Mesenchymal stem cell (in vitro differentiated cells and primary cell): ENCODE data around the gene PTPRN2.

Experiments used
- DNase-seq: peaks from one replicate; pipeline ENCODE4 v3.0.0-alpha.2; 2013
- H2AFZ ChIP-seq: one replicate; pipeline ENCODE4 v1.6.1; 2013; ENCODE audit warnings: low read depth, mild to moderate bottlenecking, control low read depth, inconsistent platforms, low read length, moderate library complexity
- H2AK5ac ChIP-seq: 2 replicates; pipeline ENCODE4 v1.6.1; 2013; ENCODE audit warnings: low read length, moderate library complexity, mild to moderate bottlenecking, inconsistent platforms; ENCODE audit not compliant: severe bottlenecking
- H2BK120ac ChIP-seq: one replicate; pipeline ENCODE4 v1.6.1; 2013; ENCODE audit warnings: low read depth, mild to moderate bottlenecking, inconsistent platforms, low read length, moderate library complexity
- H2BK12ac ChIP-seq, 2 experiments: one replicate each; pipeline ENCODE4 v1.6.1; 2013; ENCODE audit warnings: inconsistent platforms in 2 of 2, low read length in 2 of 2, mild to moderate bottlenecking in 2 of 2, moderate library complexity in 2 of 2, control low read depth in 1 of 2
- H2BK15ac ChIP-seq: one replicate; pipeline ENCODE4 v1.6.1; 2013; ENCODE audit warnings: mild to moderate bottlenecking, low read depth, inconsistent platforms; ENCODE audit not compliant: poor library complexity, severe bottlenecking
- H2BK5ac ChIP-seq: 2 replicates; pipeline ENCODE4 v1.6.1; 2013; ENCODE audit warnings: low read depth, mild to moderate bottlenecking, low read length, control low read depth, inconsistent platforms; ENCODE audit not compliant: poor library complexity, severe bottlenecking
- H3K14ac ChIP-seq, 2 experiments: one replicate each; pipeline ENCODE4 v1.6.1; 2013; ENCODE audit warnings: inconsistent platforms in 2 of 2, low read length in 2 of 2, control low read depth in 1 of 2, mild to moderate bottlenecking in 1 of 2, moderate library complexity in 1 of 2
- H3K18ac ChIP-seq, 2 experiments: one replicate each; pipeline ENCODE4 v1.6.1; 2013; ENCODE audit warnings: inconsistent platforms in 2 of 2, low read length in 2 of 2, control low read depth in 1 of 2, low read depth in 1 of 2, mild to moderate bottlenecking in 1 of 2
- H3K23ac ChIP-seq, 2 experiments: one replicate each; pipeline ENCODE4 v1.6.1; 2013; ENCODE audit warnings: inconsistent platforms in 2 of 2, low read length in 2 of 2, mild to moderate bottlenecking in 2 of 2, moderate library complexity in 2 of 2, control low read depth in 1 of 2
- H3K27ac ChIP-seq: 2 replicates; pipeline ENCODE4 v1.5.1; 2013; ENCODE audit warnings: mild to moderate bottlenecking, moderate library complexity, low read length, control low read depth, inconsistent platforms; ENCODE audit not compliant: poor library complexity, severe bottlenecking
- H3K27me3 ChIP-seq, 2 experiments: 2 replicates each; pipeline versions ENCODE4 v1.6.1 to v1.7.0; 2013; ENCODE audit warnings: low read length in 2 of 2, mild to moderate bottlenecking in 2 of 2, moderate library complexity in 2 of 2, control low read depth in 1 of 2, inconsistent platforms in 1 of 2; ENCODE audit not compliant: control insufficient read depth in 1 of 2, insufficient read depth in 1 of 2
- H3K36me3 ChIP-seq, 2 experiments: 2 replicates each; pipeline versions ENCODE4 v1.6.1 to v1.7.0; 2013; ENCODE audit warnings: low read length in 2 of 2, control low read depth in 1 of 2, inconsistent platforms in 1 of 2, low read depth in 1 of 2, mild to moderate bottlenecking in 1 of 2; ENCODE audit not compliant: insufficient read depth in 2 of 2, control insufficient read depth in 1 of 2
- H3K4ac ChIP-seq, 2 experiments: one replicate each; pipeline ENCODE4 v1.6.1; 2013; ENCODE audit warnings: inconsistent platforms in 2 of 2, low read length in 2 of 2, mild to moderate bottlenecking in 2 of 2, moderate library complexity in 2 of 2, control low read depth in 1 of 2, low read depth in 1 of 2
- H3K4me1 ChIP-seq: 2 replicates; pipeline ENCODE4 v1.6.1; 2013; ENCODE audit warnings: low read depth, low read length, control low read depth; ENCODE audit not compliant: control insufficient read depth, insufficient read depth
- H3K4me2 ChIP-seq: 2 replicates; pipeline ENCODE4 v1.6.1; 2013; ENCODE audit warnings: low read length, mild to moderate bottlenecking, inconsistent platforms; ENCODE audit not compliant: poor library complexity, severe bottlenecking
- H3K4me3 ChIP-seq, 2 experiments: 2 replicates each; pipeline versions ENCODE4 v1.5.1 to v1.7.0; 2013; ENCODE audit warnings: low read length in 2 of 2, mild to moderate bottlenecking in 2 of 2, control low read depth in 1 of 2, low read depth in 1 of 2; ENCODE audit not compliant: insufficient read depth in 1 of 2
- H3K79me1 ChIP-seq: replicated peaks from 2 replicates; pipeline ENCODE4 v1.6.1; 2013; ENCODE audit warnings: mild to moderate bottlenecking, control low read depth, low read length, inconsistent platforms; ENCODE audit not compliant: poor library complexity, severe bottlenecking
- H3K9ac ChIP-seq: 2 replicates; pipeline ENCODE4 v1.7.0; 2013; ENCODE audit warnings: mild to moderate bottlenecking, low read length, moderate library complexity
- H3K9me3 ChIP-seq: 2 replicates; pipeline ENCODE4 v1.7.0; 2013; ENCODE audit warnings: mild to moderate bottlenecking, low read length; ENCODE audit not compliant: control insufficient read depth
- H4K8ac ChIP-seq: one replicate; pipeline ENCODE4 v1.6.1; 2013; ENCODE audit warnings: inconsistent platforms, mild to moderate bottlenecking, low read length, moderate library complexity
- H4K91ac ChIP-seq: one replicate; pipeline ENCODE4 v1.6.1; 2013; ENCODE audit warnings: mild to moderate bottlenecking, low read length, inconsistent platforms
- WGBS: methylation state at CpG from one replicate; pipeline ENCODE4 v1.1.7; 2013; ENCODE audit warnings: mixed read lengths; 5-methylcytosine and 5-hydroxymethylcytosine counted together

The PTPRN2 gene

GRCh38 chr7:158602905-158603772 lies 15.5 kb upstream of the PTPRN2 start:
- Histone ChIP-seq H2AK5ac (no peak overlapping the region), H3K18ac (no peak overlapping the region), H3K9ac (no peak overlapping the region), H2BK15ac (no peak overlapping the region), H3K4me2 (no peak overlapping the region), H2BK120ac (no peak overlapping the region), H3K4me3 (no peak overlapping the region), H3K4me1 (peaks cover 11% of the 10 kb centered on the region), H2BK5ac (no peak overlapping the region), H4K8ac (no peak overlapping the region), H3K27ac (no peak overlapping the region), H3K79me1 (no peaks in the 10 kb centered on the region), H4K91ac (no peak overlapping the region), H3K23ac (no peak overlapping the region), H2AFZ (no peak overlapping the region), H3K4ac (no peak overlapping the region), H3K9me3 (no peaks in the 10 kb centered on the region), H3K27me3 (no peaks in the 10 kb centered on the region), H2BK12ac (no peak overlapping the region), H3K14ac (no peak overlapping the region), H3K36me3 (peaks cover 0 to 8% of the 10 kb centered on the region in 2 experiments)
- WGBS, result 83% methylated on average over 21 of the region's 22 CpGs
- DNase-seq, result no peak

GRCh38 chr7:158602041-158602440 lies 14.4 kb upstream of the PTPRN2 start:
- no peak overlapping the region for H2BK5ac ChIP-seq
- WGBS, result over 99% methylated on average over 7 of the region's 7 CpGs
- H3K23ac ChIP-seq, result no peak overlapping the region
- no peak overlapping the region for H3K9ac ChIP-seq
- H3K36me3 ChIP-seq, result peaks cover 0 to 3% of the 10 kb centered on the region in 2 experiments
- no peaks in the 10 kb centered on the region for H3K79me1 ChIP-seq
- no peak for DNase-seq
- H4K91ac ChIP-seq, result peak overlapping the region; percentile 39
- H3K4me3 ChIP-seq, result no peak overlapping the region
- H2BK12ac ChIP-seq, result no peak overlapping the region
- no peaks in the 10 kb centered on the region for H3K27me3 ChIP-seq
- no peak overlapping the region for H2BK120ac ChIP-seq
- no peak overlapping the region for H2AFZ ChIP-seq
- no peak overlapping the region for H3K14ac ChIP-seq
- no peak overlapping the region for H3K4me2 ChIP-seq
- H3K18ac ChIP-seq, result no peak overlapping the region
- H3K9me3 ChIP-seq, result no peaks in the 10 kb centered on the region
- peaks cover 11% of the 10 kb centered on the region for H3K4me1 ChIP-seq
- H3K27ac ChIP-seq, result no peak overlapping the region
- H3K4ac ChIP-seq, result no peak overlapping the region
- no peak overlapping the region for H2AK5ac ChIP-seq
- no peak overlapping the region for H2BK15ac ChIP-seq
- H4K8ac ChIP-seq, result no peak overlapping the region

- no CpG with 5 or more reads among the region's 1 CpG for WGBS
- Histone ChIP-seq H2BK15ac (no peak overlapping the region), H2BK5ac (no peak overlapping the region), H3K79me1 (no peaks in the 10 kb centered on the region), H4K91ac (no peak overlapping the region), H4K8ac (no peak overlapping the region), H3K23ac (no peak overlapping the region), H3K27me3 (no peaks in the 10 kb centered on the region), H3K9ac (no peak overlapping the region), H3K4me2 (no peak overlapping the region), H3K4ac (no peak overlapping the region), H3K4me1 (peaks cover 11% of the 10 kb centered on the region), H3K9me3 (no peaks in the 10 kb centered on the region), H3K14ac (no peak overlapping the region), H3K27ac (no peak overlapping the region), H3K4me3 (no peak overlapping the region), H3K36me3 (no peaks in the 10 kb centered on the region), H3K18ac (no peak overlapping the region), H2AK5ac (no peak overlapping the region), H2BK12ac (no peak overlapping the region), H2BK120ac (no peak overlapping the region), H2AFZ (no peak overlapping the region)
- no peak for DNase-seq
These were observed 13.5 kb upstream of the PTPRN2 start for GRCh38 chr7:158601090-158601489.

GRCh38 chr7:158596745-158597144 lies 9.1 kb upstream of the PTPRN2 start:
- no peaks in the 10 kb centered on the region for H3K79me1 ChIP-seq
- H2BK15ac ChIP-seq, result no peak overlapping the region
- H3K4me2 ChIP-seq, result no peak overlapping the region

More at GRCh38 chr7:158596745-158597144, 9.1 kb upstream of the PTPRN2 start:
- Histone ChIP-seq H3K4ac (no peak overlapping the region), H2AFZ (no peak overlapping the region), H4K8ac (no peak overlapping the region), H2BK5ac (no peak overlapping the region), H2AK5ac (no peak overlapping the region), H2BK12ac (no peak overlapping the region), H3K27me3 (no peaks in the 10 kb centered on the region), H3K27ac (no peak overlapping the region), H3K36me3 (no peaks in the 10 kb centered on the region), H3K4me3 (no peak overlapping the region), H4K91ac (no peak overlapping the region), H3K9ac (no peak overlapping the region), H3K18ac (no peak overlapping the region), H3K14ac (no peak overlapping the region), H3K23ac (no peak overlapping the region), H3K4me1 (no peaks in the 10 kb centered on the region), H3K9me3 (peaks cover 2% of the 10 kb centered on the region), H2BK120ac (no peak overlapping the region)
- no peak for DNase-seq
- 98% methylated on average over 4 of the region's 4 CpGs for WGBS
